ENCODE measurements around the gene FGD1.

The FGD1 gene

DNA sequence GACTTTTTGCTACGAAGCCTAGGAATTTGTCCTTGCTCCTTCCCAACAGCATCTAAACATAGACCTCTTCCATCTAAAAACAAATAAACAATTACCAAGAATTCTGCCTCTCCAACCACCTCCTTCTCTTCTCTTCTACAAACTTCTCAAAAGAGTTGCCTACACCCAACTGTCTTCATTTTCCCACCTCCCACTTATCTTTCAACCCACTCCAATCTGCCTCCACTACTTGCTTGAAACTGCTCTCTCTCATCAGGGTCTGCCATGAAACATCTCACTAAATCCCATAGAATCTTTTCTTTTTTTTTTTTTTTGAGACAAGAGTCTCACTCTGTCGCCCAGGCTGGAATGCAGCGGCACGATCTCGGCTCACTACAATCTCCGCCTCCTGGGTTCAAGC lies 902 bp upstream of the FGD1 start:
- Histone ChIP-seq H3K27me3 (ENCODE audit: insufficient read depth, low read depth) (no peaks in the 10 kb centered on the region), H2AFZ (ENCODE audit: low read depth) (0 out of 2 replicates have a peak overlapping the region, but pooled peaks have one; percentile 82), H3K9ac (no peak overlapping the region), H3K79me2 (ENCODE audit: insufficient read depth, low read depth) (no peaks in the 10 kb centered on the region), H3K4me3 (IDR thresholded peaks at IDR 0.05; ENCODE audit: insufficient read depth, low read depth, low read length) (no peak overlapping the region), H3K4me1 (ENCODE audit: low read depth, poor library complexity, severe bottlenecking) (no peaks in the 10 kb centered on the region), H3K36me3 (ENCODE audit: insufficient read depth) (no peaks in the 10 kb centered on the region), H3K27ac (no peak overlapping the region), H3K4me2 (no peak overlapping the region), H4K20me1 (ENCODE audit: insufficient read depth) (no peaks in the 10 kb centered on the region)
- no peak for TF ChIP-seq CTCF (conservative IDR thresholded peaks at IDR 0.05; ENCODE audit: low read depth, low read length)

DNA sequence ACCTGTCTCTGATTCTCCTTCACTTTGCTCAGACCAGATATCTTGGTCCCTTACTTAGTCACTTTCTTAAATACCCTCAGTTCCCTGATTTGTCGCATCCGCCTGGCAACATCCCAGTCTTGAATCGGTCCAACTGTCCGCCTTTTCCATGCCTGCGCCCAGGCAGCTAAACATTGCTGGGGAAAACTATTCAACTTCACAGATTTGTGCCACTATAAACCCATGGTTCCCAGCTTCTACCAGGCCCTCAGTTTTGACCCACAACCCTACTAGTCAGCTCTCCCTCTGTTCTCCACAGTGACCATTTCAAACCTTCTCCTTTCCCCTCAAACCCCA lies 451 bp upstream of the FGD1 start:
- Histone ChIP-seq H3K9ac (no peak overlapping the region), H3K79me2 (ENCODE audit: insufficient read depth, low read depth) (no peaks in the 10 kb centered on the region), H3K27ac (no peak overlapping the region), H3K4me2 (peak overlapping the region; percentile 39; the same call in 1 of the 2 replicates), H2AFZ (ENCODE audit: low read depth) (peak overlapping the region; percentile 82; the same call in 1 of the 2 replicates), H3K4me3 (IDR thresholded peaks at IDR 0.05; ENCODE audit: insufficient read depth, low read depth, low read length) (no peak overlapping the region), H4K20me1 (ENCODE audit: insufficient read depth) (no peaks in the 10 kb centered on the region), H3K36me3 (ENCODE audit: insufficient read depth) (no peaks in the 10 kb centered on the region), H3K4me1 (ENCODE audit: low read depth, poor library complexity, severe bottlenecking) (no peaks in the 10 kb centered on the region), H3K27me3 (ENCODE audit: insufficient read depth, low read depth) (no peaks in the 10 kb centered on the region)
- TF ChIP-seq CTCF (conservative IDR thresholded peaks at IDR 0.05; ENCODE audit: low read depth, low read length), result no peak

DNA sequence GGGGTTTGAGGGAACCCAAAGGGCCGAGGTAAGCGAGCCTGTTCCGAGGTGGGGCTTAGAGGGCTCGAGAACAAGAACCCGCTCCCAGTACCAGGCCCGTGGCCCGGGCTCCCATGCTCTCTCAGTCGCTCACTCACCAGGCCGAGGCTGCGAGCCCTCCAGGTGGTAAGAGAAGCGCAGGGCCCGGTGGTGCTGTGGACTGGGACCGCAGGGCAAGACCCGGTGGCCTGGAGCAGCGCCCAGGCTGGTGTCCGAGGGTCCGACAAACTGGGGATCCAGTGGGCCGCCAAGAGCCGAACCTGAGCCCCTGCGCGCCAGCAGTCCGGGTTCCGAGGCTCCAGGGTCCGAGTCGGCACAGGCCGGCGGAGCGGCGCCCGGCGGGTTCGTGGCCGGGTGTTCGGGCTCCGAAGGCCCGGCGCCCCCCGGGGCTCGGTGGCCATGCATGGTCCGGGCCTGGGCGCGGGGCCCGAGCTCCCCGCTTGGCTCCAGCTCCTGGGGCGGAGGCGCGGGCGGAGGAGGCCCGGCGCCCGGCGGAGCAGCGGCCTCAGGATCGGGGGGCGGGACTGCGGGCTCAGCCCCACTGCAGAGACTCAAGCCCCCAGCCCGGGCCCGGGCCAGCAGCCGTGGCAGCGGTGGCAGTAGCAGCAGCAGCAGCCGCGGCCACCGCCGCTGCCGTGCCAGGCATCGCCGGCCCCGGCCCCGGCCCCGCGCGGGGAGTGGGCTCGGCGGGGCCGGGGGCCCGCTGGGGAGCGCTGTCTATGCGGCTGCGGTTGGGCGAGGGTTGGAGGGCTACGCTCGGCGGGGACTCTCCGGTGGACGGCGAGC lies 833 bp downstream of the FGD1 start:
- H4K20me1 ChIP-seq (ENCODE audit: insufficient read depth), result no peaks in the 10 kb centered on the region
- TF ChIP-seq CTCF (conservative IDR thresholded peaks at IDR 0.05; ENCODE audit: low read depth, low read length), result no peak
- peak overlapping the region; percentile 35; the same call in 1 of the 2 replicates for H3K9ac ChIP-seq
- H3K36me3 ChIP-seq (ENCODE audit: insufficient read depth), result no peaks in the 10 kb centered on the region
- H3K4me3 ChIP-seq (IDR thresholded peaks at IDR 0.05; ENCODE audit: insufficient read depth, low read depth, low read length), result no peak overlapping the region
- H3K27ac ChIP-seq, result no peak overlapping the region
- peak overlapping the region; percentile 82 for H2AFZ ChIP-seq (ENCODE audit: low read depth)
- peak overlapping the region; percentile 42; the same call in 1 of the 2 replicates for H3K4me2 ChIP-seq
- H3K27me3 ChIP-seq (ENCODE audit: insufficient read depth, low read depth), result no peaks in the 10 kb centered on the region
- H3K79me2 ChIP-seq (ENCODE audit: insufficient read depth, low read depth), result no peaks in the 10 kb centered on the region
- no peaks in the 10 kb centered on the region for H3K4me1 ChIP-seq (ENCODE audit: low read depth, poor library complexity, severe bottlenecking)

DNA sequence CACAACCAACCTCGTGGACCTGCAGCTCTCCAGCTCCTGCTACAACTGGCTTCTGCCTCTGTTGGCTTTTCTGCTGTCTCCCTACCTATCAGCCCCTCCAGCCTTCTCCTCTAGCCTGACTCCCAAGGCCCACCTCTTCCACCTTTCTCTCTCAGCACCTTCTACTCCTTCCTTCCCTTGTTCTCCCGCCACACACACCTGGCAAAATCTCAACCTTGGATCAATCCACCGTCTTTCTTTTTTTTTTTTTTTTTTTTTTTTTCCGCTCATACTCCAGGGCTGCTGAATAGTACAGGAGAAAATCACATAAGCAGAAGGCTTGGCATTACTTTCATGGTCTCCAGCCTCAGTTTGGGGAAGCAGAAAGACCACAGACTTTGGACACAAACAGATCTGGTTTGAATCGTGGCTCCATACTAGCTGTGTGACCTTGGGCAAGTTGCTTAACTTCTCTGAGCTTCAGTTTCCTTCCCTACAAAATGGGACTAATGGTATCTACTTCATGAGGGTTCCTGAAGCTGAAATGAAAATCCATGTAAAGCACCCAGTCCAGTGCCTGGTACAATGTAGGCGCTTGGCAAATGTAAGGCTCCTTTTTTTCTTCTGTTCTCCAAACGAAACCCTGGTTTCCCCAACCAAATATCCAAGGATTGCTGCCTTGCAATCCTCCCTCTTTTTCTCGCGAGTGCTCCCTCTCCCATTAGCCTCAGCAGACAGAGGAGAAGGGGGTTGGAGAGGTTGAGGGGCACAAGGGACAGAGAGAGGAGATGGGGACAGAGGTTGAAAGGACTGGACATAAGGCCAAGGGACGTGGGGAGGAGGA lies 1.7 kb downstream of the FGD1 start:
- Histone ChIP-seq H3K4me1 (ENCODE audit: low read depth, poor library complexity, severe bottlenecking) (no peaks in the 10 kb centered on the region), H2AFZ (ENCODE audit: low read depth) (no peak overlapping the region), H4K20me1 (ENCODE audit: insufficient read depth) (no peaks in the 10 kb centered on the region), H3K27ac (no peak overlapping the region), H3K79me2 (ENCODE audit: insufficient read depth, low read depth) (no peaks in the 10 kb centered on the region), H3K27me3 (ENCODE audit: insufficient read depth, low read depth) (no peaks in the 10 kb centered on the region), H3K4me2 (peak overlapping the region; percentile 17; the same call in 1 of the 2 replicates), H3K4me3 (IDR thresholded peaks at IDR 0.05; ENCODE audit: insufficient read depth, low read depth, low read length) (no peak overlapping the region), H3K9ac (no peak overlapping the region), H3K36me3 (ENCODE audit: insufficient read depth) (no peaks in the 10 kb centered on the region)
- no peak for TF ChIP-seq CTCF (conservative IDR thresholded peaks at IDR 0.05; ENCODE audit: low read depth, low read length)

Data from KMS-11 (cell line).